CD14-positive monocyte (primary cell): ENCODE results near the gene ATE1. TPM values are rescaled to one million over a fixed set of nuclear protein-coding genes. Genes with fewer than 3 reads are reported as not detected.

Experiments
- DNase-seq, 3 donors: peaks; one replicate each; pipeline ENCODE4 v3.0.0-alpha.2; 2011 to 2022
- H2AFZ ChIP-seq: 2 replicates; pipeline ENCODE4 v1.6.0; 2012; ENCODE audit warnings: mild to moderate bottlenecking, low read depth, low read length, inconsistent platforms; ENCODE audit not compliant: insufficient read depth, poor library complexity, severe bottlenecking
- H3K27ac ChIP-seq, 2 donors: 1 replicate in 1 of 2; 2 replicates in 1 of 2; pipeline ENCODE4 v1.5.1; 2012 to 2013; ENCODE audit warnings: low read length in 2 of 2, control low read depth in 1 of 2, inconsistent platforms in 1 of 2, low read depth in 1 of 2, mild to moderate bottlenecking in 1 of 2
- H3K27me3 ChIP-seq, 2 donors: one replicate each; pipeline versions ENCODE4 v1.6.0 to v1.6.1; 2011 to 2013; ENCODE audit warnings: low read length in 2 of 2; ENCODE audit not compliant: control insufficient read depth in 2 of 2, insufficient read depth in 2 of 2
- H3K36me3 ChIP-seq, 2 donors: replicated peaks in 1 of 2; 1 replicate in 1 of 2; 2 replicates in 1 of 2; pipeline versions ENCODE4 v1.5.1 to v1.6.1; 2012 to 2013; ENCODE audit warnings: low read length in 2 of 2, control low read depth in 1 of 2, inconsistent platforms in 1 of 2, mild to moderate bottlenecking in 1 of 2; ENCODE audit not compliant: insufficient read depth in 2 of 2, control insufficient read depth in 1 of 2
- H3K4me1 ChIP-seq, 2 donors: 1 replicate in 1 of 2; 2 replicates in 1 of 2; pipeline versions ENCODE4 v1.5.1 to v1.6.1; 2012 to 2013; ENCODE audit warnings: low read length in 2 of 2, control low read depth in 1 of 2, inconsistent platforms in 1 of 2, mild to moderate bottlenecking in 1 of 2, moderate library complexity in 1 of 2; ENCODE audit not compliant: insufficient read depth in 2 of 2, control insufficient read depth in 1 of 2
- H3K4me2 ChIP-seq: replicated peaks from 2 replicates; pipeline ENCODE3; 2012; ENCODE audit warnings: low read length, moderate library complexity, mild to moderate bottlenecking; ENCODE audit not compliant: poor library complexity, severe bottlenecking; ENCODE audit errors: extremely low read depth
- H3K4me3 ChIP-seq, 3 experiments: fragments of 200-600 bp in 1 of 3; sonication (generic) in 1 of 3; replicated peaks in 1 of 3; 1 replicate in 2 of 3; 2 replicates in 1 of 3; pipeline ENCODE4 v1.5.1; 2011 to 2013; ENCODE audit warnings: low read length in 3 of 3, mild to moderate bottlenecking in 3 of 3, control low read depth in 2 of 3, low read depth in 2 of 3, inconsistent platforms in 1 of 3, moderate library complexity in 1 of 3
- H3K79me2 ChIP-seq: 2 replicates; pipeline ENCODE4 v1.6.0; 2012; ENCODE audit warnings: mild to moderate bottlenecking, control low read depth, inconsistent platforms, low read length, moderate library complexity; ENCODE audit not compliant: insufficient read depth
- H3K9ac ChIP-seq: 2 replicates; pipeline ENCODE4 v1.6.0; 2017; ENCODE audit warnings: low read length, mild to moderate bottlenecking; ENCODE audit not compliant: insufficient read depth, poor library complexity, severe bottlenecking
- H3K9me3 ChIP-seq, 2 donors: replicated peaks in 1 of 2; 1 replicate in 1 of 2; 2 replicates in 1 of 2; pipeline versions ENCODE4 v1.5.1 to v1.6.1; 2012 to 2013; ENCODE audit warnings: low read length in 2 of 2, control low read depth in 1 of 2; ENCODE audit not compliant: control insufficient read depth in 1 of 2, insufficient read depth in 1 of 2
- H4K20me1 ChIP-seq: 2 replicates; pipeline ENCODE4 v1.6.0; 2012; ENCODE audit warnings: mild to moderate bottlenecking, low read length, control low read depth, moderate library complexity; ENCODE audit not compliant: insufficient read depth
- H3K27ac Mint-ChIP-seq, 7 donors: one replicate each; pipeline ENCODE4 v1.8.0; 2020; ENCODE audit warnings: mild to moderate bottlenecking in 7 of 7, mixed read lengths in 7 of 7, moderate library complexity in 6 of 7, inconsistent platforms in 2 of 7
- H3K27me3 Mint-ChIP-seq, 3 donors: one replicate each; pipeline ENCODE4 v1.8.0; 2021 to 2022; ENCODE audit warnings: low read depth in 3 of 3, mild to moderate bottlenecking in 3 of 3, mixed read lengths in 3 of 3, moderate library complexity in 3 of 3, inconsistent platforms in 1 of 3
- H3K36me3 Mint-ChIP-seq, 2 donors: one replicate each; pipeline ENCODE4 v1.8.0; 2020; ENCODE audit warnings: mixed read lengths in 2 of 2, inconsistent platforms in 1 of 2, mild to moderate bottlenecking in 1 of 2
- H3K4me1 Mint-ChIP-seq: one replicate; pipeline ENCODE4 v1.8.0; 2020; ENCODE audit warnings: mild to moderate bottlenecking, mixed read lengths
- H3K4me3 Mint-ChIP-seq, 2 donors: one replicate each; pipeline ENCODE4 v1.8.0; 2020; ENCODE audit warnings: mild to moderate bottlenecking in 2 of 2, mixed read lengths in 2 of 2, moderate library complexity in 1 of 2
- H3K9me3 Mint-ChIP-seq, 7 donors: one replicate each; pipeline ENCODE4 v1.8.0; 2020 to 2022; ENCODE audit warnings: mixed read lengths in 7 of 7, mild to moderate bottlenecking in 6 of 7, moderate library complexity in 6 of 7, inconsistent platforms in 2 of 7
- WGBS: methylation state at CpG from one replicate; pipeline ENCODE4 v1.1.5; 2013; ENCODE audit warnings: missing lambda C conversion rate; ENCODE audit not compliant: insufficient coverage; 5-methylcytosine and 5-hydroxymethylcytosine counted together
- intact Hi-C, 2 donors: fragments of 100-400 bp; cut with micrococcal nuclease; formaldehyde crosslinking; loops; one replicate each; pipeline versions ENCODE4 v1.15.0 to v1.15.1; 2023
- polyA plus RNA-seq, 3 donors: library from polyadenylated mRNA; depleted of rRNA in 1 of 3; unstranded in 2 of 3; stranded (reverse) in 1 of 3; fragments of 300-500 nt in 2 of 3; fragments of >200 nt in 1 of 3; fragmentation: Illumina TruSeq in 2 of 3; gene quantifications; 1 replicate in 2 of 3; 2 replicates in 1 of 3; pipeline ENCODE4 v1.2.3, GENCODE V29; 2012 to 2021
- TF ChIP-seq, protein P1 (sequence below): fragments of 200-600 bp; IDR thresholded peaks from one replicate; pipeline ENCODE4 v1.8.0; 2022; ENCODE audit warnings: antibody characterized with exemption, mild to moderate bottlenecking

Gene ATE1
- polyA plus RNA-seq, 3 donors = 9.2 to 19.5 (median 15.8) TPM

DNA sequence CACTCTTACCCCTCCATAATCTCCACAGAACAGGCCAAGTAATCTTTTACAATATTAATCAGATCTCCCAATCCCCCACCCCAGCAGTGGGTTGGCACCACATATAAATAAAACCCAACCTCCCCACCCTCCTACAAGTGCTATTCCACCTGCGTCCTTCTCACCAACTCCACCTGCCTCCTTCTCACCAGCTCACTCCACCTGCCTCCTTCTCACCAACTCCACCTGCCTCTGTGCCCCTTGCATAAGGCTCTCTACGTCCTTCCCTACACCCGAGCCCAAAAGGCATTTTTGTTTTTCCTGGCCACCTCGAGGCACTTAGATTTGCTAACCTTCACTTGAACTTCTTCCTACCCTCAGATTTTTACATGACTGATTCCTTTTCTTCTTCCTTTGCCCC lies 89.7 kb downstream of the ATE1 start:
- DNase-seq = no peak
- intact Hi-C loops = no loop called here
- H3K4me3 Mint-ChIP-seq = no peak overlapping the region
- peaks cover 3% of the 10 kb centered on the region for H3K4me1 Mint-ChIP-seq
- Histone ChIP-seq H3K79me2 (no peaks in the 10 kb centered on the region), H3K9me3 (no peaks in the 10 kb centered on the region), H3K4me3 (no peak overlapping the region), H3K4me1 (no peaks in the 10 kb centered on the region), H3K9ac (no peak overlapping the region), H3K27me3 (no peaks in the 10 kb centered on the region), H3K36me3 (peaks cover 16 to 33% of the 10 kb centered on the region in 2 donors), H2AFZ (no peak overlapping the region), H3K27ac (no peak overlapping the region), H3K4me2 (no peak overlapping the region), H4K20me1 (no peaks in the 10 kb centered on the region)
- TF ChIP-seq, protein P1, sequence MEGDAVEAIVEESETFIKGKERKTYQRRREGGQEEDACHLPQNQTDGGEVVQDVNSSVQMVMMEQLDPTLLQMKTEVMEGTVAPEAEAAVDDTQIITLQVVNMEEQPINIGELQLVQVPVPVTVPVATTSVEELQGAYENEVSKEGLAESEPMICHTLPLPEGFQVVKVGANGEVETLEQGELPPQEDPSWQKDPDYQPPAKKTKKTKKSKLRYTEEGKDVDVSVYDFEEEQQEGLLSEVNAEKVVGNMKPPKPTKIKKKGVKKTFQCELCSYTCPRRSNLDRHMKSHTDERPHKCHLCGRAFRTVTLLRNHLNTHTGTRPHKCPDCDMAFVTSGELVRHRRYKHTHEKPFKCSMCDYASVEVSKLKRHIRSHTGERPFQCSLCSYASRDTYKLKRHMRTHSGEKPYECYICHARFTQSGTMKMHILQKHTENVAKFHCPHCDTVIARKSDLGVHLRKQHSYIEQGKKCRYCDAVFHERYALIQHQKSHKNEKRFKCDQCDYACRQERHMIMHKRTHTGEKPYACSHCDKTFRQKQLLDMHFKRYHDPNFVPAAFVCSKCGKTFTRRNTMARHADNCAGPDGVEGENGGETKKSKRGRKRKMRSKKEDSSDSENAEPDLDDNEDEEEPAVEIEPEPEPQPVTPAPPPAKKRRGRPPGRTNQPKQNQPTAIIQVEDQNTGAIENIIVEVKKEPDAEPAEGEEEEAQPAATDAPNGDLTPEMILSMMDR = no peak
- peaks cover 35 to 37% of the 10 kb centered on the region in 2 donors for H3K36me3 Mint-ChIP-seq
- peak overlapping the region in 2 of 7 donors; percentile 18 to 28 for H3K27ac Mint-ChIP-seq
- 86% methylated on average over 3 of the region's 4 CpGs for WGBS
- H3K27me3 Mint-ChIP-seq = no peaks in the 10 kb centered on the region
- no peaks in the 10 kb centered on the region for H3K9me3 Mint-ChIP-seq

DNA sequence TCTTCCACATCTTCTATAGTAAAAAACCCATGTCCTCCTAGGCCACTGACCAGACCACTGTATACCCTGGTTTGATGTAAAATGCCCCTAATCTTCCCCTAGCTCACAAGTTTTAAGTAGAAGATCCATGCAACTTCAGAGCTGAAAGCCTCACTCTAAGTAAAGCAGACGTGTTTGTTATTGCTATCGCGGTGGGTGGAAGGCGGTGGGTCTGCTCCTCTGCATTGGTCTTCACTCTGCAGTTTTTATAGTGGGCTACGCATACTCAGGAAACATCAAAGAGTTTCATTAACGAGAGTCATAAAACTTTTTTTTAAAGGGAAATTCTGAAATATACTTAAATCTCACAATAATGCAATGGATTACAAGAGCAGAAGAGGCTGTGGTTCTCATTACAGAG lies 91.7 kb downstream of the ATE1 start:
- H3K9me3 Mint-ChIP-seq = no peaks in the 10 kb centered on the region
- Histone ChIP-seq H3K9me3 (no peaks in the 10 kb centered on the region), H3K79me2 (no peaks in the 10 kb centered on the region), H3K4me1 (no peaks in the 10 kb centered on the region), H3K27ac (no peak overlapping the region), H4K20me1 (no peaks in the 10 kb centered on the region), H3K36me3 (peaks cover 16 to 45% of the 10 kb centered on the region in 2 donors), H3K9ac (no peak overlapping the region), H3K27me3 (no peaks in the 10 kb centered on the region), H2AFZ (no peak overlapping the region), H3K4me2 (no peak overlapping the region), H3K4me3 (no peak overlapping the region)
- WGBS = 100% methylated on average over 4 of the region's 6 CpGs
- H3K4me1 Mint-ChIP-seq = peaks cover 3% of the 10 kb centered on the region
- peaks cover 39 to 42% of the 10 kb centered on the region in 2 donors for H3K36me3 Mint-ChIP-seq
- H3K27me3 Mint-ChIP-seq = no peaks in the 10 kb centered on the region
- intact Hi-C loops = no loop called here
- DNase-seq = no peak
- no peak overlapping the region for H3K4me3 Mint-ChIP-seq
- H3K27ac Mint-ChIP-seq = peak overlapping the region in 1 of 7 donors; percentile 16
- TF ChIP-seq, protein P1 = no peak
